NCI-H526 (cell line): ENCODE results near the gene DNAJC4.

Experiments used
- DNase-seq, 2 experiments: peaks; one replicate each; lab custom pipeline; 2025; lab: John Stamatoyannopoulos, UW

DNAJC4 gene

DNA sequence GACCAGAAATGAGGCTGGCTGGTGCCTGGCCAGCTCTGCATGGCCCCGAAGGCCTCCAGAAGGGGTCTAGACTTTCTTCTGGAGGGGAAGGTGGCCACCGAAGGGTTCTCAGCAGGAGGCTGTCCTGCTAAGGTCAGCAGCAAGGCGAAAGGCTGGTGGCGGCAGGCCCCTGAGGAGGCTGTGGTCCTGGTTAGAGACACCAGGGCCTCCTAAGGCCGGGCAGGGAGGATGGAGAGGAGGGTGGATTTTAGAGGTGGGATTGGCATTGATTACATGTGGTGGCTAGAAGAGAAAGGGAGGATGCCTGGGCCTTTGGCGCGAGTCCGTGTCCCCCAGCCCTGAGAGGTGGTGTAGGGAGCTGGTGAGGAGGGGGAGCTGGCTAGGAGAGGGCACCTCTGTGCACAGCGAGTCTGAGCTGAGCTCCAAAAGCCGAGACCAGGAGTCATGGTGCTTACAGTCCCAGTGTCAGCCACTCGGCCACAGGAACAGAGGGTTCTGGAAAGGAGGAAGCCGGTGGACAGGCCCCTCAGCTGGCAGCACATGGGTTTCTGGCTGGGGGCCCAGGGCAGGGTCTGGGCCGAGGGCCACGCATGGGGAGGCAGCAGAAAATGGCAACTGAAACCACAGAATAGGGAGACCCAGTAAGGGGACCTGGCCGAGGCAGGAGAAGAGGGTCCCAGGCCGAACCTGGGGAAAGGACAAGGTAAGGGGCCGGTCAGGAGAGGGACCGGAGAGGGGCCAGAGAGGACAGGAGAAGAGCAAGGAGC, 21.4 kb upstream of the DNAJC4 start:
- no peak for DNase-seq

DNA sequence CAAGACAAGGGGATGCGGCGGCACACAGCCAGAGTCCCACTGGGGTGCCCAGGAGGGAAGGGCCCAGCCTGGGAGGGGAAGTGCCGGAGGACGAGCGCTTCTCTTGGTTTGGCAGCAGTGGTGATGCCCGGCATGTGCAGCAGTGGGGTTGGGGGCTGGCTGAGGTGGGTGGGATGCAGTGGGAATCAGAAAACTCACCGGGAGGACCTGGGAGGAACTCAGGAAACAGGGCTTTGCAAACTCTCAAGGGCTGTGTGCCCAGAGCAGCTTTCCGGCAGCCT, 20.8 kb upstream of the DNAJC4 start:
- DNase-seq = no peak

DNA sequence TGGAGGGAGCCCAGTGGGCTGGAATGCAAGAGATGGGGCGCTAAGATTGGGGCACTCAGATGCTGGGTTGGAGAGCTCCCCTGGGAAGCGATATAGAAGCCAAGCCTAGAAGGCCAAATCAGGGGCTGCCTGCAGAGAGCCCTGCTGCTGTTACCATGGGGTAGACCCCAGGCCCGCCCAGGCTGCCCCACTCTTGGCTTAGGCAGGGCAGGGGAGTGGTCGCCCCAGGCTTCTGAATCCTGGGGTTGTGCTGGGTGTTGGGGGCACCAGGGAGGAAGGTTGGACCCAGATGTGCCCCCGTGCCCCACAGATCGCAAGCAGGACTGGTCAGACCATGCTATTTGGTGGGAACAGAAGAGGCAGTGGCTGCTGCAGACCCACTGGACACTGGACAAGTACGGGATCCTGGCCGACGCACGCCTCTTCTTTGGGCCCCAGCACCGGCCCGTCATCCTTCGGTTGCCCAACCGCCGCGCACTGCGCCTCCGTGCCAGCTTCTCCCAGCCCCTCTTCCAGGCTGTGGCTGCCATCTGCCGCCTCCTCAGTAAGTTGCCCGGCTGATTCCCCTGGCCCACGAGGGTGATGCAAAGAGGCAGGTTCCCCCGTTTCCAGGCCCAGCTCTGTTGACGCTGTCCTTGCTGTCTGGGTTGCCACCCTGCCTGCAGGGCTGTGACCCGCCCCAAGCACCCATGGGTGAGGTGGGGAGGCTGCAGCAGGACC, 19.9 kb upstream of the DNAJC4 start:
- DNase-seq = no peak

DNA sequence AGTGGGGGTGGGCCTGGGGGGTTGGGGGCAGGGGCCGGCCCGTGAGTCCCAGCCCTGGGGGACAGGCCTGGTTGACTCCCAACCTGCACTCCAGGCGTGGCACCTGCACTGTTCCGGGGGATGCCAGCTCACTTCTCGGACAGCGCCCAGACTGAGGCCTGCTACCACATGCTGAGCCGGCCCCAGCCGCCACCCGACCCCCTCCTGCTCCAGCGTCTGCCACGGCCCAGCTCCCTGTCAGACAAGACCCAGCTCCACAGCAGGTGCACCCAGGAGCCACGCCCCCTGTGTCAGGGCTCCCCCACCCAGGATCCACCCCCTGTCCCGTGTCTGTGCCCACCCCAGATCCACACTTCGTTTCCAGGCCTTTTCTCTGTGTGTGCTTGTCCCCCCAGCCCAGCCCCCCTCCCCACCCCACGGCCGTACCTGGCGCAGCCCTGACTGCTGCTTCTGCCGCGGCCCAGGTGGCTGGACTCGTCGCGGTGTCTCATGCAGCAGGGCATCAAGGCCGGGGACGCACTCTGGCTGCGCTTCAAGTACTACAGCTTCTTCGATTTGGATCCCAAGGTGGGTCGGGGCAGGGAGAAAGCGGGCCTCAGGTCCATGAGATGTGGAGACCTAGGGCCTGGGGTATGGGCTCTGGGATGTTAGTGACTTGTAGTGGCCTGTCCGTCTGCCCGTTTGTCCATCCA, 19.0 kb upstream of the DNAJC4 start:
- DNase-seq = no peak

DNA sequence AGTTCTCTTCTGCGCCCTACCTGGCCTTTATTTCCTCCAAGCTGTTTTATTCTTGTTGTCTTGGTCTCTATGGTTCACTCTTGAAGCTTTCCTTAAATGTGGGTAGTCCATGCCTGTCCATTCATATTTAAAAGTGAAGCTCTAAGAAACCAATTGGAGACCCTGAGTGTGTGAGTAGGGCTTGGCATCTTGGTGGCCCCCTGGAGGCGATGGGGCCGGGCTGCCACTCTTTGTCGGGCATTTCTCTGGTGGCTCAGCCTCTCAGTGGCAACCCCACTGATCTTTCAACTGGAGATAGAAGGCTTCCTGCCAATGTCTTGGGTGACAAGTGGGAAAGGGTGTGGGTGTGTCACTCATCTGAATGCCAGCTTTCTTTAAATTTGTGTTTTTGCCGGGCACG, 13.5 kb upstream of the DNAJC4 start:
- no peak for DNase-seq

DNA sequence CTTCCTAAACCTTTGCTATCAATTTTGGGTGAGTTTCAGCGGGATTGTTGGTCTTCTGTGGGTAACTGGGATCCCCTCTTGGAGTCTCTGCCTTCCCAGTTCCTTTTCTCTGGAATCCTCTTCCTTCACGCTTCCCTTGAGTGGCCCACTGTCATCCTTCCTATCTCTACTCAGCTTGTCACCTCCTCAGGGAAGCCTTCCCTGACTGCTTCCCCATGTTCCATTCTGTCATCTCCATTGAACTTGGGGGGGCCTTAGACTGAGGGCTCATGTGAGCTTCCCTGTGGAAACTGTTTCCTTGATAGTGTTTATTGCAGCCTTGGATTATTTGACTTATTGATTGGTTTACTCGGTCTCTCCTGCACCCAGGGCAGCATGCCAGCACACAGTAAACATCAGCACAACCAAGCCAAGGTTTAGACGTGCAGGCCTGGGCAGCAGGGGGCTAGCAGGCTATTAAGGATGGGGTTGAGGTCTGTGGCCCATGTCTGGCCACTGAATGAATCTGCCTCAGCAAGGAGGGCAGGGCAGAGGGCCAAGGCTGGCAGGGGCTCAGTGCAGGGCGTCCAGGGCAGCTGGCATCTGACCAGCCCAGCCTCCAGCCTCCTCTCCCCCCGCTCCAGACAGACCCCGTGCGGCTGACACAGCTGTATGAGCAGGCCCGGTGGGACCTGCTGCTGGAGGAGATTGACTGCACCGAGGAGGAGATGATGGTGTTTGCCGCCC, 11.6 kb upstream of the DNAJC4 start:
- DNase-seq = no peak

DNA sequence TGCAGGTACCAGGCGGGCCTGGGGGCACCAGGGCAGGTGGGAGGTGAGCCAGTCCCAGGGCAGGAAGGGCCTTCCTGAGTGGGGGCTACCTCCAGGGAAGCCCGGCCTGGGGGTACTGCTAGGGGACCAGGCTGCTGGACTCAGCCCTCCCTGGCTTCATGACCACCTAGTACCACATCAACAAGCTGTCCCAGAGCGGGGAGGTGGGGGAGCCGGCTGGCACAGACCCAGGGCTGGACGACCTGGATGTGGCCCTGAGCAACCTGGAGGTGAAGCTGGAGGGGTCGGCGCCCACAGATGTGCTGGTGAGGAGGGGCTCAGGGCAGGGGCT, 11.0 kb upstream of the DNAJC4 start:
- no peak for DNase-seq

DNA sequence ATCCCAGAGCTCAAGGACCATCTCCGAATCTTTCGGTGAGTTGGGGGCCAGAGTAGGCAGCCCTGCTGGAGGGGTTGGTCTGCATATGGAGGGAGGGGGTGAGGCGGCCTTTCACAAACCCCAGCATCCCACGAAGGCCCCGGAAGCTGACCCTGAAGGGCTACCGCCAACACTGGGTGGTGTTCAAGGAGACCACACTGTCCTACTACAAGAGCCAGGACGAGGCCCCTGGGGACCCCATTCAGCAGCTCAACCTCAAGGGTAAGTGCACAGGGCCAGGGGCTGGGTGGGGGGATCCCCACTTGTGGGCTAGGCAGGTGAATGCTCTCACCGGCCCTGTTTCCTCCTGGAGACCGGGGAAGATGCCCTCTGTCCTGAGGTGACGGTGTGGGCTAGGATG, 10.6 kb upstream of the DNAJC4 start:
- DNase-seq = no peak

DNA sequence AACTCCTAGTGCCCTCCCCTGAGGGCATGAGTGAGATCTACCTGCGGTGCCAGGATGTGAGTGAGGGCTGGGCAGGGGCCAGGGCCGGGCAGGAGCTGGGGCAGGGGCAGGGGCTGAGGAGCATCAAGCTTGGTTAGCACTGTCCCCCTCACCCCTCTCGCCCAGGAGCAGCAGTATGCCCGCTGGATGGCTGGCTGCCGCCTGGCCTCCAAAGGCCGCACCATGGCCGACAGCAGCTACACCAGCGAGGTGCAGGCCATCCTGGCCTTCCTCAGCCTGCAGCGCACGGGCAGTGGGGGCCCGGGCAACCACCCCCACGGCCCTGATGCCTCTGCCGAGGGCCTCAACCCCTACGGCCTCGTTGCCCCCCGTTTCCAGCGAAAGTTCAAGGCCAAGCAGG, 10.1 kb upstream of the DNAJC4 start:
- no peak for DNase-seq

DNA sequence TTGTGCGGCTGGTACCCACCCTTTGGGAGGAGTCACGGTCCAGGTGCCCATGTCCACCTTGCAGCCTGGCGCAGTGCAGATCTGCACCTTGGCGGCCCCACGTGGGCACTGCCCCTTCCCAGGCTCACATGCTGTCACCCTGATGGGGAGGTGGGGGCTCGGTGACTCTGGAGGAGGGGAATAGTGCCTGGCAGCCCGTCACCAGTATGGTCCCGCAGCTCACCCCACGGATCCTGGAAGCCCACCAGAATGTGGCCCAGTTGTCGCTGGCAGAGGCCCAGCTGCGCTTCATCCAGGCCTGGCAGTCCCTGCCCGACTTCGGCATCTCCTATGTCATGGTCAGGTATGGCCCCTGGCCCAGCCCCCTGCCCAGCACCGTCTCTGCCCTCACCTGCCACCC, 9.6 kb upstream of the DNAJC4 start:
- no peak for DNase-seq

DNA sequence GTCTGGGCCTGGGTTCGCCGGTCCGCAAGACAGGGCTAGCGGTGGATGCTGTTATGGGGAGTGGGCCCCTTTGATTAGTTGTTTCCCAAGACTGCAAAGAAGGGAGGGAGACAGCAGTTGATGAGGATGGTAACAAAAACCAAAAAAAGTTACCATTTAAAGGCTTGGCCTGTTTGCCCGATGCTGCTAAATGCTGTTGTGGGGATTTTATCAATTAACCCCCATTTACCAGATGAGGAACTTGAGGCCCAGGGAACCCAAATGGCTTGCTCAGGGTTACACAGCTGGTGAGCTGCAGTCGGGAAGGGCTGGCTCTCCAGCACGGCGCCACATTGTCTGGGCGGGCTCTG, 7.7 kb upstream of the DNAJC4 start:
- no peak for DNase-seq

DNA sequence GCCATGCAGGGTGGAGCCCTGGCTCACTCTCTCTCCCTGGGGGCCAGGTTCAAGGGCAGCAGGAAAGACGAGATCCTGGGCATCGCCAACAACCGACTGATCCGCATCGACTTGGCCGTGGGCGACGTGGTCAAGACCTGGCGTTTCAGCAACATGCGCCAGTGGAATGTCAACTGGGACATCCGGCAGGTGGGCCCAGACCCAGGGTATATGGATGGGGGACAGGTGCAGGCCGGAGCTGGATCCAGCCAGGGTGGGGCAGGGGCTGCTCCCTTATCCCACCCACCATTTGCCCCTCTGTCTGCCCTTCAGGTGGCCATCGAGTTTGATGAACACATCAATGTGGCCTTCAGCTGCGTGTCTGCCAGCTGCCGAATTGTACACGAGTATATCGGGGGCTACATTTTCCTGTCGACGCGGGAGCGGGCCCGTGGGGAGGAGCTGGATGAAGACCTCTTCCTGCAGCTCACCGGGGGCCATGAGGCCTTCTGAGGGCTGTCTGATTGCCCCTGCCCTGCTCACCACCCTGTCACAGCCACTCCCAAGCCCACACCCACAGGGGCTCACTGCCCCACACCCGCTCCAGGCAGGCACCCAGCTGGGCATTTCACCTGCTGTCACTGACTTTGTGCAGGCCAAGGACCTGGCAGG, 7.2 kb upstream of the DNAJC4 start:
- peak; percentile 18 to 69 for DNase-seq

DNA sequence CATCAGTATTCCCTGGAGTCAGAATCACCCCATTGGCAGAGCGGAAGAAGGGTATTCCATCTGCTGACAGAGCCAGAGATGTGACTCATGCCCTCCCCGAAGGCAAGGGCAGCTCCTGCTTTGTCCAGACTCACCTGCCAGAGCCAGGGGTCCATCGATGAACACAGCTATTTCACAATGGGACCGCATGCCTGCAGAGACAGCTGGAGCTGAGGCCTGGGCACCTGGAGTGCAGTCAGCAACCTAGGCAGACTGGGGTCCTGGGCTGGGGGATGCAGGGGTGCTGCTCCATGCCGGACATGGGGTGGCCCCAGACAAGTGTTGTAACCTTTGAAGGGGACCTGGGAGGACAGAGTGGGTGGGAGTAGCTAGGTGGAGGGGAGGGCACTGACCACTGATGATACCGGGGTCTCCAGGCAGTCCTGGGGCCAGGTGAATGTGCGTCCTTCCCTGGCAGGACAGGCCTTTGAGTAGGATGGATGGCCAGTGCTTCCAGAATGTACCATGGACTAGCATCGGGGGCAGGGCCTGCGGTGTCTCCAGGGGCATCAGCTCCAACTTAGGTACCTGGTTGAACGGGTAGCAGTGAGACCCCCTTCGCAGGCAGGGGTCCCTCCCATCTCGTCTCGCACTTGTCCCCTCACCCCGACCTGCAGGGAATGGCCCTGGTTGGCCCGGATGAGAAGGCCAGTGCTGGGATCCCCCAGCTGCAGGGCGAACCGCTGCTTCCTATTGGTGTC, 6.0 kb upstream of the DNAJC4 start:
- DNase-seq = no peak

DNA sequence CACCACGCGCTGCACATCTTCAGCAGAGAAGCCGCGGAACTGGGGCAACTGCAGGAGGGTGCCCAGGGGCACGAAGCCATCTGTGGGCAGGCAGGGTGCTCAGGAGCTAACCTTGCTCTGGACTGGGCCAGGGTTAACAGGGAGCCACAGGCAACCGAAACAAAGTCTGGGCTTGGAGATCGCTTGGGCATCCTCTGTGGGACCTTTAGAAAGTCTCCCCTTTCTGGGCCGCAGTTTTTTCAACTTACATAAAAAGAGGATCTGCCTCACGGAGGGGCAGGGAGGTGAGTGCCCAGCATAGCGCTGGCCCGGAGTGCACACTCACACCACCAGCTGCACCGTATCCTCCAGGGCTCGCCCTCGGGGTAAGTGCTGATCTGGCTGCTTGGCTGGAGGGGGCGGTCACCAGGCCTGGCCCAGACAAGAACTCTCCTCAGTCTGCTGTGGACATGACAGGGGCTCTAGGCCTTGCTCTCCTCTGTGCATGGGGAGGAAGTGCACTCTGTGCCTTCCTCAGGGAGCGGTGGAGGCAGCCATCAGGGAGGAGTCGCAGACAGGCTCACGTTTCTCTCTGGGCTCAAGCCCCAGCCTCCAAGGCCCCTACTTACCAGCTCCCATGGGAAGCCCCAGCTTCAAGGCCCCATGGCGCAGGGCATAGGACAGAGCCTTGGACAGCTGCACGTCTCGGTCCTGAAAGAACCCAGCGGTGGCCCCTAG, 5.3 kb upstream of the DNAJC4 start:
- no peak for DNase-seq

DNA sequence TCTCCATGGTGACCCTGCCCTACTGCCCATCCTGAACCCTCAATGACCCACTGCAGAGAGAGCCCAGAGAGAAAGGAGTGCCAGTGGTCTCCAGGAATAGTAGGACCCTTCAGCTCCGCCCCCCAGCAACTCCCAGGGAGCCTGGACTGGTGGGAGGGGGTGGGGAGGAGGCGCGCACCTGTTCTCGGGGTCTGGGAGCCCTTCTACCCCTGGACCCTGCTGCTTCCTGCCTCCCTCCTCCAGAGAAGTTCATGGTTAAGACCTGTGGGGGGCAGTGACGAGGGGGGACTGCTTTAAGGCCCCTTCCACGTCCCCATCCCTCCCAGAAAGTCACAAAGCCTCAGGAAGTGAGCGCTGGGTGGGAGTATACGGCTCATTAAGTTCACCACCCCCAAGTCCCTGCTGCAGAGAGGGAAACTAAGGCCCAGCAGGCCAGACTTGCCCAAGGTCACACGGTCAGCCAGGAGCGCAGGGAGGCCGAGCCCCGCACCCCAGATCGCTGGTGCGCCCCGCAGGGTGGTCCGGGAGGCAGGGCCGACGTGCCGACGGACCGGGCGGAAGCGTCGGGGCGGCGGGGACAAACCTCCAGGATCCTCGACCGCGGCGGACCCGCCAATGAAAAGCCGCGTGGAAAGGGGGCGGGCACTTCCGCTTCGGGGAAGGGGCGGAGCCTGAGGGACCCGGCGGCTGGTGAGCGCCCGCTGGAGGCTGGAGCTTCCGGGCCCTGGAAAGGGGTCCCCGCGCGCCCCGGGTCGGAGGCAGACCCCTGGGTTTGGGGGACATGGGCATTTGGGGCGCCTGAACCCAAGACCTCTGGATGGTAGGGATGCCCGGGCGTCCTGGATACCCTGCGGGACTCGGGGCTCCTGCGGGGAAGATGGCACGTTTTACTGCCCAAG, 4.5 kb upstream of the DNAJC4 start, which contains the start of the genes NUDT22 and TRPT1:
TSS of gene NUDT22 (plus strand) at position 667 of the 899 bp plus-strand sequence. CDS start 379 bp downstream, outside the sequence.
TSS of gene TRPT1 (minus strand) at position 579 of the 899 bp plus-strand sequence. CDS start at position 253, 326 bp downstream.
- peak; percentile 64 to 94 for DNase-seq

DNA sequence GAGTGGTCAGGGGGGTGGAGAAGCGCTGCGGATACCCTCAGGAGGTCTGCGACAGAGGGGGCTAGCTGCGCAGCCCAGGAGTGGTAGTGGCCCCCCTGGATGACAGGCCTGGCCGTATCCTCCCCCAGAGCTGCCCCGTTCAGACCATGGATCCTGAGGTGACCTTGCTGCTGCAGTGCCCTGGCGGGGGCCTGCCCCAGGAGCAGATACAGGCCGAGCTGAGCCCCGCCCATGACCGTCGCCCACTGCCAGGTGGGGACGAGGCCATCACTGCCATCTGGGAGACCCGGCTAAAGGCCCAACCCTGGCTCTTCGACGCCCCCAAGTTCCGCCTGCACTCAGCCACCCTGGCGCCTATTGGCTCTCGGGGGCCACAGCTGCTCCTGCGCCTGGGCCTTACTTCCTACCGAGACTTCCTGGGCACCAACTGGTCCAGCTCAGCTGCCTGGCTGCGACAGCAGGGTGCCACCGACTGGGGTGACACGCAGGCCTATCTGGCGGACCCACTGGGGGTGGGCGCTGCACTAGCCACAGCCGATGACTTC, 3.8 kb upstream of the DNAJC4 start:
- peak in 1 of 2 experiments; percentile 67 for DNase-seq

DNA sequence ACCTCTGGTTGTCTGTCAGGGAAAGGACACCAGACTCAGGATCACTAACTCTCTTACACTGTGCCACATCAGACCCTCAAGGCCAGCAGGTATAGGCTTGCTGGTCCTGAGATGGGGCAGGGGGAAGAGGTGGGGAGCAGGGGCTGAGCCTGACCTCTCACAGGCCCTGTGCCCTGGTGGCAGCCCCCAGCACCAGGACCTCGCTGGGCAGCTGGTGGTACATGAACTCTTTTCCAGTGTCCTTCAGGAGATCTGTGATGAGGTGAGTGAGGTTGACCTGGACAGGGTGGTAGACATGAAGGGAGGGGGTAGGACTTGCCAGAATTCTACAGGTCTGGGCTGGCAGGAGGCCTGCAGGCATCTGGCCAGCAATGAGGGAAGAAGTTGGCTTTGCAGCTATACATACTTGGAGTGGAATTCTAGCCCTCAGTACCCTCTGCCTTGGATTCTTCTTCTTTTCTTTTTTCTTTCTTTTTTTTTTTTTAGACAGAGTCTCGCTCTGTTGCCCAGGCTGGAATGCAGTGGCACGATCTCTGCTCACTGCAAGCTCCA, 2.9 kb upstream of the DNAJC4 start:
- DNase-seq = no peak

DNA sequence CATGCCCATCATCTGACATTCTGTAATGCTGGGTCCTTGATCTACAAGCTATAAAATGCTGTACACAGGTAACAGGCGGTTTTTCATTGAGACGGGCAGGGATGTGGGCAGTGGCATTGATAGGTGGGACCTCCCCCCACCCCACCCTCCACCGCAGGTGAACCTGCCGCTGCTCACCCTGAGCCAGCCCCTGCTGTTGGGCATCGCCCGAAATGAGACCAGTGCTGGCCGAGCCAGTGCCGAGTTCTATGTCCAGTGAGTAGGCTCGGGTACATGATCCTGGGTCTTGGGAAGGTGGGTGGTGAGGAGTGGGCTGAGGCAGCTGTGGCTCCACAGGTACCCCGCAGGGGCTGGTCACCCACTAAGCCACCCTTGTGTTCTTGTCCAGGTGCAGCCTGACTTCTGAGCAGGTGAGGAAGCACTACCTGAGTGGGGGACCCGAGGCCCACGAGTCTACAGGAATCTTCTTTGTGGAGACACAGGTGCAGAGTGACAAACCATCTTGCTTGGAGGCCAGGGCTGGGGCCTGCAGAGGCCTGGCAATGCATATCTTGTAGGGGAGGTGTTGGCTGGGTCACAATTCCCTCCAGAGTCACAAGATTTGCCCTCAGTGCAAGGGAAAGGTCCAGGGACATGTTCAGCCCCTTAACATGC, 1.1 kb upstream of the DNAJC4 start:
- DNase-seq = no peak
